Prostate gland (tissue), 2 donors: ENCODE measurements around the gene EIF3J. TPM values are rescaled to one million over a fixed set of nuclear protein-coding genes. Genes with fewer than 3 reads are reported as not detected.

Source experiments
- DNase-seq: peaks from one replicate; pipeline ENCODE4 v3.0.0-alpha.2; 2019; ENCODE audit warnings: low spot score
- H3K27ac ChIP-seq, 2 donors: fragments of 200-600 bp; sonication (generic); 2 replicates each; pipeline ENCODE4 v1.5.1; 2017 to 2019
- H3K27me3 ChIP-seq: fragments of 200-600 bp; sonication (generic); replicated peaks from 2 replicates; pipeline ENCODE4 v1.5.1; 2019; ENCODE audit not compliant: insufficient read depth
- H3K36me3 ChIP-seq, 2 donors: fragments of 200-600 bp; sonication (generic); 1 replicate in 1 of 2; 2 replicates in 1 of 2; pipeline versions ENCODE4 v1.5.1 to v1.8.1; 2017 to 2019
- H3K4me1 ChIP-seq: fragments of 200-600 bp; sonication (generic); replicated peaks from 2 replicates; pipeline ENCODE4 v1.5.1; 2019
- H3K4me3 ChIP-seq, 2 donors: fragments of 200-600 bp; sonication (generic); 2 replicates each; pipeline ENCODE4 v1.5.1; 2017 to 2019
- H3K9me3 ChIP-seq: fragments of 200-600 bp; sonication (generic); 2 replicates; pipeline ENCODE4 v1.5.1; 2017
- CTCF ChIP-seq, 4 experiments: fragments of 200-600 bp in 2 of 4; fragments of 450-650 bp in 2 of 4; sonication (generic) in 2 of 4; IDR thresholded peaks; 1 replicate in 3 of 4; 2 replicates in 1 of 4; pipeline ENCODE4 v1.5.1; 2016 to 2019; ENCODE audit warnings: antibody characterized with exemption in 4 of 4, mild to moderate bottlenecking in 2 of 4, moderate library complexity in 2 of 4
- POLR2A ChIP-seq: fragments of 450-650 bp; IDR thresholded peaks from one replicate; pipeline ENCODE4 v1.6.1; 2016; ENCODE audit warnings: antibody characterized with exemption, mild to moderate bottlenecking
- POLR2AphosphoS5 ChIP-seq: sonication (generic); formaldehyde crosslinking; IDR thresholded peaks from one replicate; pipeline ENCODE4 v1.6.1; 2017; ENCODE audit warnings: antibody characterized with exemption
- WGBS: methylation state at CpG from one replicate; pipeline ENCODE4 v1.1.5; 2018; 5-methylcytosine and 5-hydroxymethylcytosine counted together
- intact Hi-C: fragments of 100-400 bp; cut with DNase I; formaldehyde crosslinking; loops from one replicate; pipeline ENCODE4 v1.14.2; 2022
- total RNA-seq, 2 donors: library from RNA; depleted of rRNA; stranded (reverse); fragments of >200 nt; gene quantifications; one replicate each; pipeline ENCODE4 v1.1.0, GENCODE V29; 2016

Gene EIF3J
- total RNA-seq, 2 donors from 2014 or later = 33.1 to 51.7 TPM

GRCh38 chr15:44596511-44597010, 59.6 kb downstream of the EIF3J start:
- H3K36me3 ChIP-seq = peaks cover 0 to 9% of the 10 kb centered on the region in 2 donors
- intact Hi-C loops = no loop called here
- H3K27ac ChIP-seq = no peak overlapping the region
- TF ChIP-seq POLR2A (no peak), POLR2AphosphoS5 (no peak), CTCF (IDR thresholded peaks at IDR 0.05) (no peak)
- 85% methylated on average over 1 of the region's 1 CpG for WGBS
- no peak for DNase-seq
- H3K9me3 ChIP-seq = no peaks in the 10 kb centered on the region
- H3K4me1 ChIP-seq = no peaks in the 10 kb centered on the region
- H3K4me3 ChIP-seq = no peak overlapping the region
- H3K27me3 ChIP-seq = no peaks in the 10 kb centered on the region

GRCh38 chr15:44598066-44598465, 61.1 kb downstream of the EIF3J start:
- no peaks in the 10 kb centered on the region for H3K9me3 ChIP-seq
- no peak overlapping the region for H3K27ac ChIP-seq
- no peaks in the 10 kb centered on the region for H3K27me3 ChIP-seq
- no peaks in the 10 kb centered on the region for H3K4me1 ChIP-seq
- H3K4me3 ChIP-seq = no peak overlapping the region
- WGBS = 72% methylated on average over 1 of the region's 1 CpG
- TF ChIP-seq POLR2A = no peak
- no peak for TF ChIP-seq POLR2AphosphoS5
- TF ChIP-seq CTCF (IDR thresholded peaks at IDR 0.05) = no peak
- intact Hi-C loops = no loop called here
- peaks cover 0 to 10% of the 10 kb centered on the region in 2 donors for H3K36me3 ChIP-seq
- DNase-seq = no peak

GRCh38 chr15:44598892-44599291, 61.9 kb downstream of the EIF3J start:
- TF ChIP-seq CTCF (IDR thresholded peaks at IDR 0.05) = no peak
- TF ChIP-seq POLR2A = no peak
- no peak for TF ChIP-seq POLR2AphosphoS5
- WGBS = 36% methylated on average over 5 of the region's 5 CpGs
- Histone ChIP-seq H3K27ac (peak overlapping the region in 1 of 2 donors; percentile 22), H3K4me1 (no peaks in the 10 kb centered on the region), H3K27me3 (no peaks in the 10 kb centered on the region), H3K36me3 (peaks cover 0 to 18% of the 10 kb centered on the region in 2 donors), H3K9me3 (no peaks in the 10 kb centered on the region), H3K4me3 (no peak overlapping the region)
- DNase-seq = no peak
- intact Hi-C loops = no loop called here

- intact Hi-C loops = no loop called here
- Histone ChIP-seq H3K27ac (no peak overlapping the region), H3K27me3 (no peaks in the 10 kb centered on the region), H3K36me3 (peaks cover 0 to 14% of the 10 kb centered on the region in 2 donors), H3K4me3 (no peak overlapping the region), H3K4me1 (no peaks in the 10 kb centered on the region), H3K9me3 (no peaks in the 10 kb centered on the region)
- no peak for DNase-seq
- TF ChIP-seq CTCF (IDR thresholded peaks at IDR 0.05) (no peak), POLR2AphosphoS5 (no peak), POLR2A (no peak)
- 96% methylated on average over 2 of the region's 2 CpGs for WGBS
These were observed 66.2 kb downstream of the EIF3J start for GRCh38 chr15:44603126-44603525.

- H3K36me3 ChIP-seq = peaks cover 0 to 14% of the 10 kb centered on the region in 2 donors
- H3K4me3 ChIP-seq = no peak overlapping the region
- H3K4me1 ChIP-seq = no peaks in the 10 kb centered on the region
- H3K9me3 ChIP-seq = no peaks in the 10 kb centered on the region
- H3K27ac ChIP-seq = no peak overlapping the region
- intact Hi-C loops = no loop called here
- no peaks in the 10 kb centered on the region for H3K27me3 ChIP-seq
- no peak for TF ChIP-seq POLR2A
- TF ChIP-seq CTCF (IDR thresholded peaks at IDR 0.05) = no peak
- TF ChIP-seq POLR2AphosphoS5 = no peak
- no peak for DNase-seq
- WGBS = 57% methylated on average over 1 of the region's 1 CpG
These were observed 69.8 kb downstream of the EIF3J start for GRCh38 chr15:44606740-44607139.
